HG02610 (cell line): ENCODE results near the gene ADI1.
"Not testable (repeated sequence)": the region's sequence is repeated elsewhere in the genome, so short reads cannot be mapped to it uniquely, and the experiment has no call there.

Experiments used
- ATAC-seq: cut with Tn5 transposase; IDR thresholded peaks from one replicate; pipeline ENCODE4 v1.9.1; 2021; ENCODE audit warnings: mild to moderate bottlenecking, moderate library complexity; ENCODE audit not compliant: unreplicated experiment

Gene ADI1

GRCh38 chr2:3450385-3451010, 68.8 kb downstream of the ADI1 start:
- ATAC-seq = no peak

- ATAC-seq = no peak
Measured at GRCh38 chr2:3449936-3450335, 69.4 kb downstream of the ADI1 start.

GRCh38 chr2:3449086-3449485, 70.2 kb downstream of the ADI1 start:
- ATAC-seq = no peak

GRCh38 chr2:3448441-3448911, 70.9 kb downstream of the ADI1 start:
- not testable (repeated sequence) for ATAC-seq

- ATAC-seq = no peak
Measured at GRCh38 chr2:3447789-3448317, 71.5 kb downstream of the ADI1 start.
